Stimulated activated CD8-positive, alpha-beta memory T cell treated with anti-CD3 and anti-CD28 coated beads, Interleukin-7, amount 100 ng/mL, for 4 hours (primary cell): Measurements from ENCODE around the gene DHODH.

Experiments
- DNase-seq, 2 donors: peaks; one replicate each; pipeline ENCODE4 v3.0.0-alpha.2; 2020; ENCODE audit warnings: low read depth in 2 of 2

Gene DHODH

GRCh38 chr16:72013888-72014581 lies 5.5 kb downstream of the DHODH start:
- no peak for DNase-seq

- no peak for DNase-seq
Observed at GRCh38 chr16:72014675-72015074, 6.1 kb downstream of the DHODH start.

GRCh38 chr16:72015124-72015523 lies 6.6 kb downstream of the DHODH start:
- DNase-seq: no peak

- DNase-seq: no peak
Observed at GRCh38 chr16:72018470-72018869, 9.9 kb downstream of the DHODH start.

GRCh38 chr16:72021043-72021442 lies 12.5 kb downstream of the DHODH start:
- no peak for DNase-seq

GRCh38 chr16:72022127-72022526 lies 13.6 kb downstream of the DHODH start:
- no peak for DNase-seq

GRCh38 chr16:72023962-72024361 lies 15.4 kb downstream of the DHODH start:
- DNase-seq: no peak

- no peak for DNase-seq
Observed at GRCh38 chr16:72024862-72025382, 16.4 kb downstream of the DHODH start.

- no peak for DNase-seq
Observed at GRCh38 chr16:72025404-72026114, 17.0 kb downstream of the DHODH start.

GRCh38 chr16:72027669-72028378 lies 19.3 kb downstream of the DHODH start:
- no peak for DNase-seq

- no peak for DNase-seq
Observed at GRCh38 chr16:72029567-72030271, 21.2 kb downstream of the DHODH start.

GRCh38 chr16:72033437-72033836 lies 24.9 kb downstream of the DHODH start:
- no peak for DNase-seq

GRCh38 chr16:72036098-72036497 lies 27.6 kb downstream of the DHODH start:
- DNase-seq: no peak

- no peak for DNase-seq
Observed at GRCh38 chr16:72042157-72042660, 33.7 kb downstream of the DHODH start.

- no peak for DNase-seq
Observed at GRCh38 chr16:72043058-72043457, 34.5 kb downstream of the DHODH start.

- DNase-seq: no peak
Observed at GRCh38 chr16:72043539-72043938, 35.0 kb downstream of the DHODH start.

GRCh38 chr16:72044296-72044695 lies 35.8 kb downstream of the DHODH start:
- DNase-seq: no peak

GRCh38 chr16:72044825-72045359 lies 36.3 kb downstream of the DHODH start:
- DNase-seq: no peak

- DNase-seq: no peak
Observed at GRCh38 chr16:72049110-72049509, 40.6 kb downstream of the DHODH start.

GRCh38 chr16:72050769-72051464 lies 42.4 kb downstream of the DHODH start:
- no peak for DNase-seq

- DNase-seq: no peak
Observed at GRCh38 chr16:72051818-72052217, 43.3 kb downstream of the DHODH start.
